HL-60 (cell line): ENCODE results near the gene KRT10.

Experiments used
- DNase-seq, 2 experiments: peaks; one replicate each; pipeline ENCODE4 v3.0.0-alpha.2; 2010 to 2020; ENCODE audit warnings: low read depth in 1 of 2, low spot score in 1 of 2
- H3K27ac ChIP-seq: fragments of 250-450 bp; sonication (Bioruptor Pico); replicated peaks from 2 replicates; pipeline ENCODE4 v1.5.1; 2020; ENCODE audit warnings: mild to moderate bottlenecking, moderate library complexity
- H3K27me3 ChIP-seq: fragments of 250-450 bp; sonication (Bioruptor Pico); 2 replicates; pipeline ENCODE4 v1.5.1; 2021; ENCODE audit warnings: mild to moderate bottlenecking, moderate library complexity; ENCODE audit not compliant: insufficient read depth, poor library complexity, severe bottlenecking
- H3K4me3 ChIP-seq: replicated peaks from 2 replicates; pipeline ENCODE4 v1.5.1; 2011; ENCODE audit warnings: mild to moderate bottlenecking, control low read depth, low read length; ENCODE audit not compliant: insufficient read depth
- CTCF ChIP-seq: IDR thresholded peaks from one replicate; pipeline ENCODE4 v1.5.1; 2011; ENCODE audit warnings: low read length, control low read depth, inconsistent platforms; ENCODE audit not compliant: insufficient read depth
- GABPA ChIP-seq: IDR thresholded peaks from 2 replicates; pipeline ENCODE4 v1.6.1; 2012; ENCODE audit warnings: low read depth
- POLR2AphosphoS5 ChIP-seq: IDR thresholded peaks from 2 replicates; pipeline ENCODE4 v1.6.1; 2012; ENCODE audit warnings: low read depth
- SPI1 ChIP-seq: IDR thresholded peaks from 2 replicates; pipeline ENCODE4 v1.6.1; 2012; ENCODE audit warnings: low read depth, mild to moderate bottlenecking, borderline replicate concordance
- TF ChIP-seq, protein P1 (sequence below): IDR thresholded peaks from 2 replicates; pipeline ENCODE4 v1.6.1; 2012; ENCODE audit warnings: low read depth; ENCODE audit not compliant: insufficient replicate concordance

KRT10 gene

GRCh38 chr17:40819528-40820125, 2.8 kb downstream of the KRT10 start:
- peak in 1 of 2 experiments; percentile 15 for DNase-seq
- H3K4me3 ChIP-seq = peak overlapping the region; percentile 51
- H3K27ac ChIP-seq = peak overlapping the region; percentile 56
- H3K27me3 ChIP-seq = no peaks in the 10 kb centered on the region
- TF ChIP-seq, protein P1, sequence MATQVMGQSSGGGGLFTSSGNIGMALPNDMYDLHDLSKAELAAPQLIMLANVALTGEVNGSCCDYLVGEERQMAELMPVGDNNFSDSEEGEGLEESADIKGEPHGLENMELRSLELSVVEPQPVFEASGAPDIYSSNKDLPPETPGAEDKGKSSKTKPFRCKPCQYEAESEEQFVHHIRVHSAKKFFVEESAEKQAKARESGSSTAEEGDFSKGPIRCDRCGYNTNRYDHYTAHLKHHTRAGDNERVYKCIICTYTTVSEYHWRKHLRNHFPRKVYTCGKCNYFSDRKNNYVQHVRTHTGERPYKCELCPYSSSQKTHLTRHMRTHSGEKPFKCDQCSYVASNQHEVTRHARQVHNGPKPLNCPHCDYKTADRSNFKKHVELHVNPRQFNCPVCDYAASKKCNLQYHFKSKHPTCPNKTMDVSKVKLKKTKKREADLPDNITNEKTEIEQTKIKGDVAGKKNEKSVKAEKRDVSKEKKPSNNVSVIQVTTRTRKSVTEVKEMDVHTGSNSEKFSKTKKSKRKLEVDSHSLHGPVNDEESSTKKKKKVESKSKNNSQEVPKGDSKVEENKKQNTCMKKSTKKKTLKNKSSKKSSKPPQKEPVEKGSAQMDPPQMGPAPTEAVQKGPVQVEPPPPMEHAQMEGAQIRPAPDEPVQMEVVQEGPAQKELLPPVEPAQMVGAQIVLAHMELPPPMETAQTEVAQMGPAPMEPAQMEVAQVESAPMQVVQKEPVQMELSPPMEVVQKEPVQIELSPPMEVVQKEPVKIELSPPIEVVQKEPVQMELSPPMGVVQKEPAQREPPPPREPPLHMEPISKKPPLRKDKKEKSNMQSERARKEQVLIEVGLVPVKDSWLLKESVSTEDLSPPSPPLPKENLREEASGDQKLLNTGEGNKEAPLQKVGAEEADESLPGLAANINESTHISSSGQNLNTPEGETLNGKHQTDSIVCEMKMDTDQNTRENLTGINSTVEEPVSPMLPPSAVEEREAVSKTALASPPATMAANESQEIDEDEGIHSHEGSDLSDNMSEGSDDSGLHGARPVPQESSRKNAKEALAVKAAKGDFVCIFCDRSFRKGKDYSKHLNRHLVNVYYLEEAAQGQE = no peak
- no peak for TF ChIP-seq CTCF
- no peak for TF ChIP-seq SPI1
- no peak for TF ChIP-seq GABPA
- no peak for TF ChIP-seq POLR2AphosphoS5

DNA sequence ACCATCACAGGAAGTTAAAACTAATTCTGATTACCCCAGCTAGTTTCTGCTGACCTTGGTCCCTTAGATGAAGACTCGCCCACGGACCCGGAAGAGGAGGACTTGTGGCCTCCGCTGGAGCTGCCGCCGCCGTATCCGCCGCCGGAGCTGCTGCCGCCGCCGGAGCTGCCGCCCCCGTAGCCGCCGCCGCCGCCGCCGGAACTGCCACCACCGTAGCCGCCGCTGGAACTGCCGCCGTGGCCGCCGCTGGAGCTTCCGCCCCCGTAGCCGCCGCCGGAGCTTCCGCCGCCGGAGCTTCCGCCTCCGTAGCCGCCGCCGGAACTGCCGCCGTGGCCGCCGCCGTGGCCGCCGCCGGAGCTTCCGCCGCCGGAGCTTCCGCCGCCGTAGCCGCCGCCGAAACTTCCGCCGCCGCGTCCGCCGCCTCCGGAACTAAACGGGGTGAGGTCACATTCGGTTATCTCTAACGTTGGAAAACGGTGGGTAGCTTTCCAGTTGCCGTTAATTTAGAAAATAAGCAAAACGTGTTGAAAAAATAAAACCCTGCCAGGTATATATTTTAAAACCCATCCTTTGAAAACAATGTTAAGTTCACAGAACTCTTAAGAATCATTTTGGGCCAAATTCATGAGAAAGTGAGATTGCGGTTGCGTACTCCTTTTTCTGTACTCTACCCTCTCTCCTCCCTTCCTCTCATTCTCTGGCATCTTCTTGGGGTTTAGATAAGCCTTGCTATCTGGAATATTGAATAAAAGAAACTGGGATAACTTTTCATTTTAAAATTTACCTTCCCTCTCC, 3.5 kb downstream of the KRT10 start:
- Histone ChIP-seq H3K27me3 (no peaks in the 10 kb centered on the region), H3K4me3 (peak overlapping the region; percentile 65), H3K27ac (peak overlapping the region; percentile 63)
- DNase-seq = peak; percentile 33 to 81
- no peak for TF ChIP-seq CTCF
- peak; percentile 81 for TF ChIP-seq GABPA
- TF ChIP-seq POLR2AphosphoS5 = no peak
- peak; percentile 11; the same call in 1 of the 2 replicates for TF ChIP-seq SPI1
- TF ChIP-seq, protein P1 = peak; percentile 10

GRCh38 chr17:40818343-40818732, 4.1 kb downstream of the KRT10 start:
- Histone ChIP-seq H3K27ac (peak overlapping the region; percentile 63), H3K4me3 (peak overlapping the region; percentile 65), H3K27me3 (no peaks in the 10 kb centered on the region)
- no peak for DNase-seq
- TF ChIP-seq, protein P1 = no peak
- TF ChIP-seq CTCF (no peak), POLR2AphosphoS5 (no peak), SPI1 (no peak), GABPA (no peak)
